ENCODE data around the gene PNCK. TPM values are rescaled to one million over a fixed set of nuclear protein-coding genes. Genes with fewer than 3 reads are reported as not detected.

The PNCK gene
- total RNA-seq, 2 experiments from 2014 or later, result 0.30 to 0.71 TPM

GRCh38 chrX:153635788-153636668, 37.6 kb downstream of the PNCK start:
- DNase-seq, result peak; percentile 56
- Mint-ChIP-seq H3K9me3 (ENCODE audit: low read depth) (peaks cover 2% of the 10 kb centered on the region), H3K36me3 (ENCODE audit: low read depth) (no peaks in the 10 kb centered on the region), H3K27ac (no peak overlapping the region), H3K4me1 (no peaks in the 10 kb centered on the region), H3K27me3 (peaks cover 4% of the 10 kb centered on the region), H3K4me3 (no peak overlapping the region)
- intact Hi-C loops (cut with DNase I, micrococcal nuclease), result no loop called here
- ChIA-PET CTCF (interaction anchor here (0.6 to 1.6 kb wide), 6 partner anchors 26 to 792 kb away, joined by 3 to 7 read pairs (median 4); partner anchors contain the start of gene ATP6AP1), POLR2A (no interaction called here)
- peak; percentile 87 for ATAC-seq

DNA sequence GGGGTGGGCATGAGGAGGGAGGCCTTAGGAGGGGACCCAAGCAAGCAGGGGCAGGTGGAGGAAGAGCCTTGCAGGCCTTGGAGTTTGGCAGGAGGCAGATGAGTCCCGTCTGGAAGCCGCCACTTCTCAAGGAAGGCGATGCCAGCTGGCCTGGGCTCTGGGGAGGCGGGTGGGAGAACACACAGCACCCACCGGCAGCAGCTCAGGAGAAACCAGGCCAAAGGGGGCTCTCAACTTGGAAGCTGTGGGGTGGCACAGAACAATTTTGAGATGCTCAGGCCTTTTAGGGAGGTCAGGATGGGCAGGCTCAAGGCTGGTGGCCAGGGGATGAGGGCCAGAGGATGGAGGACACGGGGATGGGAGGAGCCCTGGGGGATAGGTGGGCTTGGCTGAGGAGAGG, 38.2 kb downstream of the PNCK start:
- ATAC-seq, result no peak
- no peak overlapping the region for H3K27ac Mint-ChIP-seq
- no peak for DNase-seq
- no peaks in the 10 kb centered on the region for H3K36me3 Mint-ChIP-seq (ENCODE audit: low read depth)
- no peaks in the 10 kb centered on the region for H3K4me1 Mint-ChIP-seq
- peaks cover 2% of the 10 kb centered on the region for H3K27me3 Mint-ChIP-seq
- peaks cover 2% of the 10 kb centered on the region for H3K9me3 Mint-ChIP-seq (ENCODE audit: low read depth)
- POLR2A ChIA-PET, result no interaction called here
- intact Hi-C loops (cut with DNase I, micrococcal nuclease), result no loop called here
- CTCF ChIA-PET, result interaction anchor here (1.2 kb wide), 1 partner anchor 29 kb away, joined by 3 read pairs; no protein-coding TSS in a partner anchor
- no peak overlapping the region for H3K4me3 Mint-ChIP-seq

GRCh38 chrX:153634832-153635231, 38.8 kb downstream of the PNCK start:
- H3K9me3 Mint-ChIP-seq (ENCODE audit: low read depth), result peaks cover 2% of the 10 kb centered on the region
- H3K27me3 Mint-ChIP-seq, result peaks cover 2% of the 10 kb centered on the region
- intact Hi-C loops (cut with DNase I, micrococcal nuclease), result no loop called here
- H3K4me3 Mint-ChIP-seq, result no peak overlapping the region
- ChIA-PET CTCF (no interaction called here), POLR2A (no interaction called here)
- H3K4me1 Mint-ChIP-seq, result no peaks in the 10 kb centered on the region
- no peak overlapping the region for H3K27ac Mint-ChIP-seq
- no peaks in the 10 kb centered on the region for H3K36me3 Mint-ChIP-seq (ENCODE audit: low read depth)
- no peak for ATAC-seq
- DNase-seq, result no peak

DNA sequence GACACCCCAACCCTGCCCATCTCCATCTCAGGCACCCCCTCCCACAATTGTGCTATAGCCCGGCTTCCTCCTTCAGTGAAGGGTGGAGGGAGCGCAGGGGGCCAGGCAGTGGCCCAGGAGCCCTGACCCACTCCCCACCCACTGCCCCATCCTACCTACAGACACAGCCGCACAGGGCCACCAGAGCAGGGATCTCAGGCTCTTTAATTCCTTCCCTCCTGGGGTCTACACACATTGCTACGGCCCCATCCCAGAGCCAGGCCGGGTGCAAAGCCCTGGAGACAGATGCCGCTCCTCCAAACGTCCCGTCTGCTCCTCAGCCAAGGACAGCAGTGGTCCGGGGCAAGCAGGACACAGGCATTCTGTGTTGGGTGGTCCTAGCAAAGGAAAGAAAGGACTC, 39.4 kb downstream of the PNCK start:
- CTCF ChIA-PET, result no interaction called here
- no peaks in the 10 kb centered on the region for H3K36me3 Mint-ChIP-seq (ENCODE audit: low read depth)
- POLR2A ChIA-PET, result no interaction called here
- H3K4me3 Mint-ChIP-seq, result no peak overlapping the region
- no peaks in the 10 kb centered on the region for H3K4me1 Mint-ChIP-seq
- peaks cover 2% of the 10 kb centered on the region for H3K9me3 Mint-ChIP-seq (ENCODE audit: low read depth)
- H3K27ac Mint-ChIP-seq, result no peak overlapping the region
- DNase-seq (no peak), ATAC-seq (no peak)
- intact Hi-C loops (cut with DNase I, micrococcal nuclease), result no loop called here
- peaks cover 2% of the 10 kb centered on the region for H3K27me3 Mint-ChIP-seq

GRCh38 chrX:153633607-153634180, 39.9 kb downstream of the PNCK start:
- Mint-ChIP-seq H3K27ac (no peak overlapping the region), H3K27me3 (peaks cover 2% of the 10 kb centered on the region), H3K4me3 (no peak overlapping the region), H3K36me3 (ENCODE audit: low read depth) (no peaks in the 10 kb centered on the region), H3K4me1 (no peaks in the 10 kb centered on the region), H3K9me3 (ENCODE audit: low read depth) (peaks cover 2% of the 10 kb centered on the region)
- no peak for ATAC-seq
- ChIA-PET POLR2A (no interaction called here), CTCF (no interaction called here)
- intact Hi-C loops (cut with DNase I, micrococcal nuclease), result no loop called here
- no peak for DNase-seq

DNA sequence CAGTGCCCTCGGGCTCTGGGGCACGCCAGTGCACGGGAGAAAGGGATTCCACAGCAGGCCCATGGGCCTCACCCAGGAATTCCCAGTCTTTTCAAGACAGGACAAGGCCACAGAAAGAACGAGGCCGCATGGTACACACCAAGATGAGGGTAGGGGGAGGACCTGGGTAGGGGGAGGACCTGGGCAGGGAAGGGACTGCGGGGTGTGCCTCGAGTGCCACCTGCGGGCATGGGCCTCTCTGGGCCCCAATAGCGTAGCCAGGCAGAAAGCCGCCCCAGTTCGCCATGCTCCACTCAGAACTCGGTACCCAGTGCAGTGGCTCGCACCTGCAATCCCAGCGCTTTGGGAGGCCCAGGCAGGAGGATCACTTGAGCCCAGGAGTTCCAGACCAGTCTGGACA, 40.6 kb downstream of the PNCK start:
- Mint-ChIP-seq H3K27me3 (peaks cover 2% of the 10 kb centered on the region), H3K36me3 (ENCODE audit: low read depth) (no peaks in the 10 kb centered on the region), H3K9me3 (ENCODE audit: low read depth) (peaks cover 2% of the 10 kb centered on the region), H3K4me3 (no peak overlapping the region), H3K27ac (no peak overlapping the region), H3K4me1 (no peaks in the 10 kb centered on the region)
- CTCF ChIA-PET, result no interaction called here
- DNase-seq (no peak), ATAC-seq (no peak)
- intact Hi-C loops (cut with DNase I, micrococcal nuclease), result no loop called here
- POLR2A ChIA-PET, result no interaction called here

DNA sequence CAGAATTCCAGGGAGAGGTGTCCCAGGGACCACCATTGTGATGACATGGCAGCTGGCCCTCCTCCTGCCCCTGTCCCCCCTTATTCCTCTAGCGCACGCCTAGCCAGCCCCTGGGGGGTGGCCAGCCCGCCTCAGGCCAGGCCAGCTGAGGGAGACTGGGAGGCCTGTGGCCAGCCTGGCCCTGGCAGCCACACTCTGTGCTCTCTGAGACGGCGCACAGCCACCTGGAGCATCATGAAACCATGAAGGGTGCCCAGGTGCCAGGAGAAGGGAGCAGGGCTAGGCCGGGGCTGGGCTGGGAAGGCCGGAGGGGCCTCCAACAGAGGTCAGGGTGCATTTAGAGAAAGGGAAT, 41.0 kb downstream of the PNCK start:
- DNase-seq (no peak), ATAC-seq (no peak)
- Mint-ChIP-seq H3K9me3 (ENCODE audit: low read depth) (peaks cover 2% of the 10 kb centered on the region), H3K4me1 (no peaks in the 10 kb centered on the region), H3K27me3 (peaks cover 2% of the 10 kb centered on the region), H3K27ac (no peak overlapping the region), H3K36me3 (ENCODE audit: low read depth) (no peaks in the 10 kb centered on the region), H3K4me3 (no peak overlapping the region)
- ChIA-PET POLR2A (no interaction called here), CTCF (interaction anchor here (1.2 kb wide), 1 partner anchor 33 kb away, joined by 3 read pairs; no protein-coding TSS in a partner anchor)
- intact Hi-C loops (cut with DNase I, micrococcal nuclease), result no loop called here

GRCh38 chrX:153631907-153632594, 41.6 kb downstream of the PNCK start:
- H3K36me3 Mint-ChIP-seq (ENCODE audit: low read depth), result no peaks in the 10 kb centered on the region
- intact Hi-C loops (cut with DNase I, micrococcal nuclease), result no loop called here
- ChIA-PET POLR2A (no interaction called here), CTCF (interaction anchor here (1.0 to 1.2 kb wide), 3 partner anchors 14 to 37 kb away, joined by 3 to 4 read pairs (median 3); no protein-coding TSS in a partner anchor)
- H3K9me3 Mint-ChIP-seq (ENCODE audit: low read depth), result peaks cover 2% of the 10 kb centered on the region
- DNase-seq (no peak), ATAC-seq (no peak)
- no peak overlapping the region for H3K27ac Mint-ChIP-seq
- peaks cover 2% of the 10 kb centered on the region for H3K27me3 Mint-ChIP-seq
- H3K4me3 Mint-ChIP-seq, result no peak overlapping the region
- H3K4me1 Mint-ChIP-seq, result no peaks in the 10 kb centered on the region

DNA sequence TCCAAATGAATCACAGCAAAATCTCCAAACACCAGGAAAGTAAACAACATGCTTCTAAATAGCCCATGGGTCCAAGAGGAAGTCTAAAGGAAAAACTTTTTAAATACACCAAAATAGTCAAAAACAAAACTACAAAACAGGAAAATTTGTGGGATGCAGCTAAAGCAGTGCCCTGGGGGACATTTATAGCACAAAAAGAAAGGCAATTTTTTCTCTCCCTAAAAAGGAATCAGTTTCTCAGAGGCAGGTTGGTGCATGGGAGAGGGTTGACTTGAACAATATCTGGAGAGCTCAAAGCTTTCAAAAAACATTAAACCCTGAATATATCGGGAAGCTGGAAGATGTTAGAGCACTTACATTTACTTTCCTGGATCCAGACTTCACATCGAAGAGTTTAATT, 42.3 kb downstream of the PNCK start:
- H3K27me3 Mint-ChIP-seq, result peaks cover 2% of the 10 kb centered on the region
- H3K4me3 Mint-ChIP-seq, result no peak overlapping the region
- no peak for DNase-seq
- intact Hi-C loops (cut with DNase I, micrococcal nuclease), result no loop called here
- peaks cover 2% of the 10 kb centered on the region for H3K9me3 Mint-ChIP-seq (ENCODE audit: low read depth)
- no peak overlapping the region for H3K27ac Mint-ChIP-seq
- ChIA-PET CTCF (interaction anchor here (0.8 to 1.2 kb wide), 4 partner anchors 14 to 38 kb away, joined by 3 to 4 read pairs (median 3); no protein-coding TSS in a partner anchor), POLR2A (no interaction called here)
- no peaks in the 10 kb centered on the region for H3K36me3 Mint-ChIP-seq (ENCODE audit: low read depth)
- no peaks in the 10 kb centered on the region for H3K4me1 Mint-ChIP-seq
- no peak for ATAC-seq

GRCh38 chrX:153628665-153629064, 44.9 kb downstream of the PNCK start:
- no peak for DNase-seq
- CTCF ChIA-PET, result no interaction called here
- POLR2A ChIA-PET, result no interaction called here

DNA sequence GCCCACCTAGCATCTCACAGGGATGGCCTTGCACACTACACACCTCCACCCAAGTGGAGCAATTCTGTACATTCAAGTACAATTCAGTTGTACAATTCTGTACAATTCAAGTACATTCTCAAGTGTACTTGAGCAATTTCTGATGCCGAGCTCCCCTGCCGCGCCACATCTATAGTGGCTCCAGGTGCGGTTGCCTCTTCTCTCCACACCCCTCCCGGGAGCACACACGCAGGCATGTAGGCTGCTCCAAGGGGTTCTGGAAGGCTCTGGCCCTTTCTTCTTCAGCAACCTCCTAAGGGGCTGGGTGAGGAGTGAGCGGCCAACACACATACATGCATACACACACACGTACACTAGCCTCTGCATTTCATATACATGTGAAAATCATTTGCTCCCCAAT, 45.5 kb downstream of the PNCK start:
- ATAC-seq, result no peak
- CTCF ChIA-PET, result no interaction called here
- H3K36me3 Mint-ChIP-seq (ENCODE audit: low read depth), result no peaks in the 10 kb centered on the region
- peaks cover 2% of the 10 kb centered on the region for H3K9me3 Mint-ChIP-seq (ENCODE audit: low read depth)
- H3K4me1 Mint-ChIP-seq, result no peaks in the 10 kb centered on the region
- no peak for DNase-seq
- intact Hi-C loops (cut with DNase I, micrococcal nuclease), result no loop called here
- no peak overlapping the region for H3K27ac Mint-ChIP-seq
- POLR2A ChIA-PET, result no interaction called here
- H3K4me3 Mint-ChIP-seq, result no peak overlapping the region
- peaks cover 2% of the 10 kb centered on the region for H3K27me3 Mint-ChIP-seq

More at GRCh38 chrX:153628665-153629064, 44.9 kb downstream of the PNCK start:
- Mint-ChIP-seq H3K4me1 (no peaks in the 10 kb centered on the region), H3K36me3 (ENCODE audit: low read depth) (no peaks in the 10 kb centered on the region), H3K27ac (no peak overlapping the region), H3K4me3 (no peak overlapping the region), H3K27me3 (peaks cover 2% of the 10 kb centered on the region), H3K9me3 (ENCODE audit: low read depth) (peaks cover 2% of the 10 kb centered on the region)
- intact Hi-C loops (cut with DNase I, micrococcal nuclease), result no loop called here
- no peak for ATAC-seq

- H3K4me3 Mint-ChIP-seq, result no peak overlapping the region
- H3K36me3 Mint-ChIP-seq (ENCODE audit: low read depth), result no peaks in the 10 kb centered on the region
- ChIA-PET POLR2A (no interaction called here), CTCF (no interaction called here)
- peaks cover 2% of the 10 kb centered on the region for H3K9me3 Mint-ChIP-seq (ENCODE audit: low read depth)
- intact Hi-C loops (cut with DNase I, micrococcal nuclease), result no loop called here
- H3K27ac Mint-ChIP-seq, result no peak overlapping the region
- H3K4me1 Mint-ChIP-seq, result no peaks in the 10 kb centered on the region
- DNase-seq (no peak), ATAC-seq (no peak)
- peaks cover 2% of the 10 kb centered on the region for H3K27me3 Mint-ChIP-seq
Measured at GRCh38 chrX:153627675-153628111, 45.9 kb downstream of the PNCK start.

Measured in activated CD4-positive, alpha-beta T cell treated with anti-CD3 and anti-CD28 coated beads for 36 hours (primary cell).